H1 (cell line): ENCODE measurements around the gene EDC3. TPM values are rescaled to one million over a fixed set of nuclear protein-coding genes. Genes with fewer than 3 reads are reported as not detected.

ENCODE experiments used
- ATF2 ChIP-seq: IDR thresholded peaks from 2 replicates; pipeline ENCODE4 v1.6.1; 2012; ENCODE audit warnings: low read length, inconsistent platforms
- HDAC6 ChIP-seq: IDR thresholded peaks from one replicate; pipeline ENCODE4 v1.7.1; 2012; ENCODE audit warnings: low read depth, mild to moderate bottlenecking, inconsistent platforms, low read length, moderate library complexity
- KDM4A ChIP-seq: IDR thresholded peaks from one replicate; pipeline ENCODE4 v1.7.1; 2012; ENCODE audit warnings: low read depth, mild to moderate bottlenecking, moderate library complexity, low read length, inconsistent platforms; ENCODE audit not compliant: severe bottlenecking
- polyA plus RNA-seq, 7 experiments: library from polyadenylated mRNA; depleted of rRNA in 3 of 7; stranded (reverse) in 5 of 7; unstranded in 2 of 7; fragments of >200 nt in 5 of 7; fragments of 200-250 nt in 2 of 7; gene quantifications; 1 replicate in 5 of 7; 2 replicates in 1 of 7; 4 replicates in 1 of 7; pipeline versions ENCODE4 v1.2.1 to v1.2.3, GENCODE V29; 2011 to 2013; ENCODE audit warnings: missing spikeins in 2 of 7, mixed read lengths in 2 of 7
- total RNA-seq: library from RNA; stranded (reverse); fragmentation: NEBNext Ultra II Directional; extraction: Animal tissue kit (Norgen Biotek cat#: 25700); gene quantifications from 2 replicates; pipeline ENCODE4 v1.2.1, GENCODE V29; 2021

Gene EDC3
- total and polyA plus RNA-seq, 2 of the 8 experiments (the other 6 are each of a cell fraction or from before 2014, with no cell fraction given), result 45.0 to 50.8 TPM

GRCh38 chr15:74712311-74712710 is 16.5 kb upstream of the EDC3 start (continued):
- no peak for TF ChIP-seq ATF2
- no peak for TF ChIP-seq KDM4A
- TF ChIP-seq HDAC6, result no peak
